PC-9 (cell line): Measurements from ENCODE around the gene RBM48.

Experiments
- EZH2 ChIP-seq: fragments of 200-600 bp; sonication (generic); IDR thresholded peaks from 2 replicates; pipeline ENCODE4 v1.8.0; 2017; ENCODE audit warnings: antibody characterized with exemption, low read depth
- TF ChIP-seq, protein P1 (sequence below): fragments of 200-600 bp; sonication (generic); conservative IDR thresholded peaks from 2 replicates; pipeline ENCODE4 v1.6.1; 2017; ENCODE audit warnings: mixed run types, antibody characterized with exemption, mild to moderate bottlenecking, moderate library complexity

- TF ChIP-seq, protein P1, sequence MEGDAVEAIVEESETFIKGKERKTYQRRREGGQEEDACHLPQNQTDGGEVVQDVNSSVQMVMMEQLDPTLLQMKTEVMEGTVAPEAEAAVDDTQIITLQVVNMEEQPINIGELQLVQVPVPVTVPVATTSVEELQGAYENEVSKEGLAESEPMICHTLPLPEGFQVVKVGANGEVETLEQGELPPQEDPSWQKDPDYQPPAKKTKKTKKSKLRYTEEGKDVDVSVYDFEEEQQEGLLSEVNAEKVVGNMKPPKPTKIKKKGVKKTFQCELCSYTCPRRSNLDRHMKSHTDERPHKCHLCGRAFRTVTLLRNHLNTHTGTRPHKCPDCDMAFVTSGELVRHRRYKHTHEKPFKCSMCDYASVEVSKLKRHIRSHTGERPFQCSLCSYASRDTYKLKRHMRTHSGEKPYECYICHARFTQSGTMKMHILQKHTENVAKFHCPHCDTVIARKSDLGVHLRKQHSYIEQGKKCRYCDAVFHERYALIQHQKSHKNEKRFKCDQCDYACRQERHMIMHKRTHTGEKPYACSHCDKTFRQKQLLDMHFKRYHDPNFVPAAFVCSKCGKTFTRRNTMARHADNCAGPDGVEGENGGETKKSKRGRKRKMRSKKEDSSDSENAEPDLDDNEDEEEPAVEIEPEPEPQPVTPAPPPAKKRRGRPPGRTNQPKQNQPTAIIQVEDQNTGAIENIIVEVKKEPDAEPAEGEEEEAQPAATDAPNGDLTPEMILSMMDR, result no peak
- no peak for TF ChIP-seq EZH2
These were observed 6.0 kb downstream of the RBM48 start for GRCh38 chr7:92534572-92534971.
